ENCODE measurements around the gene RNASET2. TPM values are rescaled to one million over a fixed set of nuclear protein-coding genes. Genes with fewer than 3 reads are reported as not detected.

Gene RNASET2
- total and polyA plus RNA-seq, 2 donors (not counting 1 experiment from before 2014, with no cell fraction given) = 12.9 to 18.0 TPM

- no peak overlapping the region for H3K27ac ChIP-seq (ENCODE audit: insufficient read depth, low read length)
- peak overlapping the region; percentile 31 for H3K9ac ChIP-seq (ENCODE audit: insufficient read depth, low read length)
- H2AFZ ChIP-seq (ENCODE audit: low read length) = peak overlapping the region; percentile 84
- peak overlapping the region; percentile 56 to 81 (median 77) for H3K4me3 ChIP-seq (replicated peaks in 1 of 4; ENCODE audit: control extremely low read depth in 1 of 4, insufficient read depth in 1 of 4, low read depth in 3 of 4, low read length in 4 of 4)
- H3K9me3 ChIP-seq (ENCODE audit: control insufficient read depth, insufficient read depth, low read depth, low read length) = no peaks in the 10 kb centered on the region
- peak overlapping the region; percentile 75 for H3K4me2 ChIP-seq (ENCODE audit: extremely low read depth, insufficient read depth, low read length)
- peak in 1 of 2 donors; percentile 43 for DNase-seq (ENCODE audit: low read depth in 2 of 2)
- no peaks in the 10 kb centered on the region for H3K36me3 ChIP-seq (ENCODE audit: control insufficient read depth, insufficient read depth, low read length)
- no peaks in the 10 kb centered on the region for H3K79me2 ChIP-seq (ENCODE audit: control insufficient read depth, insufficient read depth, low read length)
- TF ChIP-seq EZH2 (IDR thresholded peaks at IDR 0.05; ENCODE audit: low read length, missing control alignments) = no peak
- no peak for TF ChIP-seq CTCF (conservative IDR thresholded peaks at IDR 0.05 in 1 of 2, IDR thresholded peaks at IDR 0.05 in 1 of 2; ENCODE audit: low read depth in 1 of 2, low read length in 2 of 2)
- H4K20me1 ChIP-seq (ENCODE audit: control insufficient read depth, extremely low read depth, insufficient read depth, low read length) = no peaks in the 10 kb centered on the region
- no peaks in the 10 kb centered on the region for H3K27me3 ChIP-seq (ENCODE audit: control insufficient read depth, insufficient read depth, low read length)
- no peaks in the 10 kb centered on the region for H3K4me1 ChIP-seq (ENCODE audit: control insufficient read depth, extremely low read depth, insufficient read depth, low read length)
Measured at GRCh38 chr6:166955865-166956443, 396 bp downstream of the RNASET2 start.

DNA sequence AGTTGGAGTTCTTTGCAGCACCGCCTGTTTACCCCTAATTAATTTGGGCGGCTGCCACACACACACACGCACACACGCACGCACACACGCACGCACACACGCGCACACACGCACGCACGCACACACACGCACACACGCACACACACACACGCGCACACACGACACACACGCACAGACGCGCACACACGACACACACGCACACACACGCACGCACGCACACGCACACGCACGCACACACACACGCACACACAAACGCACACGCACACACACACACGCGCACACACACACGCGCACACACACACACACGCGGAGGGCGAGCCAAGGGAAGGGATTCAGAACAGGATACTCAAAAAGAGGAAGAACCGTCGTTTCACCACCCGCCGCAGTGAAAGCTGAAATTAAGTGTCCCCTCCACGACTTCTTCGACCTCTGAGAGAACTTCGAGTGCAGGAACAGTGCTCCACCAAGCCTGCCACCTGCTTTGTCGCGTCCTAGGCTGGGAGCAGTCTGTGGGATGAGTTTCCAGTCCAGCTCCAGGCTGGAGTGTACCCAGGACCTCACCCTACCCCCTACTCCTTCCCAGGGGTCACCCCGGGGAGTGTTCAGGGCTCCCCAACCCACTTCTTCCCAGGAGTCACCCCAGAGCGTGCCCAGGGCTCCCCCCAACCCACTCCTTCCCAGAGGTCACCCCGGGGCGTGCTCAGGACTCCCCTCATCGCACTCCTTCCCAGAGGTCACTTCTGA, 1.1 kb downstream of the RNASET2 start:
- Histone ChIP-seq H3K27me3 (ENCODE audit: control insufficient read depth, insufficient read depth, low read length) (no peaks in the 10 kb centered on the region), H3K4me3 (replicated peaks in 1 of 4; ENCODE audit: control extremely low read depth in 1 of 4, insufficient read depth in 1 of 4, low read depth in 3 of 4, low read length in 4 of 4) (peak overlapping the region; percentile 56 to 81 (median 77)), H3K4me1 (ENCODE audit: control insufficient read depth, extremely low read depth, insufficient read depth, low read length) (no peaks in the 10 kb centered on the region), H3K79me2 (ENCODE audit: control insufficient read depth, insufficient read depth, low read length) (no peaks in the 10 kb centered on the region), H3K9ac (ENCODE audit: insufficient read depth, low read length) (no peak overlapping the region), H4K20me1 (ENCODE audit: control insufficient read depth, extremely low read depth, insufficient read depth, low read length) (no peaks in the 10 kb centered on the region), H3K27ac (ENCODE audit: insufficient read depth, low read length) (no peak overlapping the region), H2AFZ (ENCODE audit: low read length) (no peak overlapping the region), H3K4me2 (ENCODE audit: extremely low read depth, insufficient read depth, low read length) (peak overlapping the region; percentile 75), H3K9me3 (ENCODE audit: control insufficient read depth, insufficient read depth, low read depth, low read length) (no peaks in the 10 kb centered on the region), H3K36me3 (ENCODE audit: control insufficient read depth, insufficient read depth, low read length) (no peaks in the 10 kb centered on the region)
- no peak for TF ChIP-seq CTCF (conservative IDR thresholded peaks at IDR 0.05 in 1 of 2, IDR thresholded peaks at IDR 0.05 in 1 of 2; ENCODE audit: low read depth in 1 of 2, low read length in 2 of 2)
- TF ChIP-seq EZH2 (IDR thresholded peaks at IDR 0.05; ENCODE audit: low read length, missing control alignments) = no peak
- DNase-seq (ENCODE audit: low read depth in 2 of 2) = no peak

DNA sequence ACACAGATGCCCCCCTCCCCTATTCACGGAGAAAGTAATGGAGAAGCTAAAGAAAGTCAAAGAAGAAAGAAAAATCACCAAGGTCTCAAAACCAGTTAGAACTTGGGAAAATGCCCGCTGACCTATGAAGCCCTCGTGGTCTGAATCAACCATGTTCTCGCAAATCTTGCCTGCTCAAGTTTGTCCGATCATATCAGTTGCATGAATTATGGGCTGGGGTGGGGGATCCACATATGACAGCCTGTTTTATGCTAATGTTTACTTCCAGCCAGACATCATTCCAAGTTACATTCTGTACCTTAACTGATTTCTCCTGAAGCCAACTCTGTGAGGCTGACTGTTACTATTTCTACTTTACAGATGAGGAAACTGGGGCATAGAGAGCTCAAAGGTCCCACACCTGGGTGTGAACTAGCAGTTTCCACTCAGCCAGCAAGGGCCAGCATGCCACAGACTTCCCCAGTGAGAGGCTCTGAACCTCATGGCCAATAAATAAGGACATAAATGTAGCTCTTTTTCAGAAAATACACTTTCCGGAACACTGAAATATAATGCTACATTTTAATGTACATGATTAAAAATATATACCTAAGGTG, 2.1 kb downstream of the RNASET2 start:
- H3K4me2 ChIP-seq (ENCODE audit: extremely low read depth, insufficient read depth, low read length) = no peak overlapping the region
- DNase-seq (ENCODE audit: low read depth in 2 of 2) = no peak
- H3K27me3 ChIP-seq (ENCODE audit: control insufficient read depth, insufficient read depth, low read length) = no peaks in the 10 kb centered on the region
- H2AFZ ChIP-seq (ENCODE audit: low read length) = no peak overlapping the region
- H3K4me1 ChIP-seq (ENCODE audit: control insufficient read depth, extremely low read depth, insufficient read depth, low read length) = no peaks in the 10 kb centered on the region
- no peaks in the 10 kb centered on the region for H3K36me3 ChIP-seq (ENCODE audit: control insufficient read depth, insufficient read depth, low read length)
- H4K20me1 ChIP-seq (ENCODE audit: control insufficient read depth, extremely low read depth, insufficient read depth, low read length) = no peaks in the 10 kb centered on the region
- H3K27ac ChIP-seq (ENCODE audit: insufficient read depth, low read length) = no peak overlapping the region
- H3K4me3 ChIP-seq (replicated peaks in 1 of 4; ENCODE audit: control extremely low read depth in 1 of 4, insufficient read depth in 1 of 4, low read depth in 3 of 4, low read length in 4 of 4) = no peak overlapping the region
- H3K79me2 ChIP-seq (ENCODE audit: control insufficient read depth, insufficient read depth, low read length) = no peaks in the 10 kb centered on the region
- TF ChIP-seq CTCF (conservative IDR thresholded peaks at IDR 0.05 in 1 of 2, IDR thresholded peaks at IDR 0.05 in 1 of 2; ENCODE audit: low read depth in 1 of 2, low read length in 2 of 2) = no peak
- no peak for TF ChIP-seq EZH2 (IDR thresholded peaks at IDR 0.05; ENCODE audit: low read length, missing control alignments)
- no peak overlapping the region for H3K9ac ChIP-seq (ENCODE audit: insufficient read depth, low read length)
- no peaks in the 10 kb centered on the region for H3K9me3 ChIP-seq (ENCODE audit: control insufficient read depth, insufficient read depth, low read depth, low read length)
